ENCODE measurements around the gene NANS. TPM values are rescaled to one million over a fixed set of nuclear protein-coding genes. Genes with fewer than 3 reads are reported as not detected.
"Not testable (repeated sequence)": the region's sequence is repeated elsewhere in the genome, so short reads cannot be mapped to it uniquely, and the experiment has no call there.

The NANS gene
- polyA plus RNA-seq, 1 experiment, result 111 TPM

- Histone ChIP-seq H3K27me3 (ENCODE audit: control insufficient read depth, insufficient read depth, low read length) (no peaks in the 10 kb centered on the region), H3K4me3 (ENCODE audit: low read depth, low read length) (no peak overlapping the region), H3K9me3 (ENCODE audit: control insufficient read depth, insufficient read depth, low read length) (no peaks in the 10 kb centered on the region), H3K27ac (ENCODE audit: low read depth, low read length) (no peak overlapping the region)
- CTCF ChIA-PET, result no interaction called here
- DNase-seq (ENCODE audit: low read depth, low spot score), result no peak
- POLR2A ChIA-PET, result no interaction called here
- TF ChIP-seq CTCF (IDR thresholded peaks at IDR 0.05; ENCODE audit: low read depth, low read length), result no peak
Measured at GRCh38 chr9:98124637-98125426, 68.3 kb downstream of the NANS start.

- Histone ChIP-seq H3K27ac (ENCODE audit: low read depth, low read length) (no peak overlapping the region), H3K4me3 (ENCODE audit: low read depth, low read length) (no peak overlapping the region), H3K9me3 (ENCODE audit: control insufficient read depth, insufficient read depth, low read length) (no peaks in the 10 kb centered on the region), H3K27me3 (ENCODE audit: control insufficient read depth, insufficient read depth, low read length) (peaks cover 2% of the 10 kb centered on the region)
- POLR2A ChIA-PET, result no interaction called here
- DNase-seq (ENCODE audit: low read depth, low spot score), result no peak
- CTCF ChIA-PET, result no interaction called here
- TF ChIP-seq CTCF (IDR thresholded peaks at IDR 0.05; ENCODE audit: low read depth, low read length), result no peak
Measured at GRCh38 chr9:98127226-98127625, 70.7 kb downstream of the NANS start.

- ChIA-PET CTCF (no interaction called here), POLR2A (no interaction called here)
- TF ChIP-seq CTCF (IDR thresholded peaks at IDR 0.05; ENCODE audit: low read depth, low read length), result no peak
- DNase-seq (ENCODE audit: low read depth, low spot score), result no peak
- H3K4me3 ChIP-seq (ENCODE audit: low read depth, low read length), result no peak overlapping the region
- H3K9me3 ChIP-seq (ENCODE audit: control insufficient read depth, insufficient read depth, low read length), result no peaks in the 10 kb centered on the region
- H3K27me3 ChIP-seq (ENCODE audit: control insufficient read depth, insufficient read depth, low read length), result peaks cover 9% of the 10 kb centered on the region
- H3K27ac ChIP-seq (ENCODE audit: low read depth, low read length), result no peak overlapping the region
Measured at GRCh38 chr9:98128316-98128715, 71.8 kb downstream of the NANS start.

- ChIA-PET POLR2A (no interaction called here), CTCF (no interaction called here)
- H3K4me3 ChIP-seq (ENCODE audit: low read depth, low read length), result no peak overlapping the region
- no peak for DNase-seq (ENCODE audit: low read depth, low spot score)
- H3K27me3 ChIP-seq (ENCODE audit: control insufficient read depth, insufficient read depth, low read length), result peaks cover 9% of the 10 kb centered on the region
- no peaks in the 10 kb centered on the region for H3K9me3 ChIP-seq (ENCODE audit: control insufficient read depth, insufficient read depth, low read length)
- TF ChIP-seq CTCF (IDR thresholded peaks at IDR 0.05; ENCODE audit: low read depth, low read length), result no peak
- H3K27ac ChIP-seq (ENCODE audit: low read depth, low read length), result no peak overlapping the region
Measured at GRCh38 chr9:98129451-98129881, 72.9 kb downstream of the NANS start.

GRCh38 chr9:98130060-98130459 is 73.5 kb downstream of the NANS start:
- POLR2A ChIA-PET, result interaction anchor here (1.5 kb wide), 1 partner anchor 11 kb away, joined by 3 read pairs; the partner anchor contains the start of gene TRIM14
- DNase-seq (ENCODE audit: low read depth, low spot score); H3K27me3 ChIP-seq (ENCODE audit: control insufficient read depth, insufficient read depth, low read length); H3K4me3 ChIP-seq (ENCODE audit: low read depth, low read length); H3K27ac ChIP-seq (ENCODE audit: low read depth, low read length); H3K9me3 ChIP-seq (ENCODE audit: control insufficient read depth, insufficient read depth, low read length); CTCF ChIA-PET: not testable (repeated sequence)
